ENCODE measurements around the gene VPS45.
A peak's percentile ranks its signal among the peaks of the same experiment; 100 is the strongest.

The VPS45 gene

GRCh38 chr1:150150133-150151021 is 82.8 kb downstream of the VPS45 start:
- H3K4me3 ChIP-seq (replicated peaks; ENCODE audit: low read depth, low read length), result peak overlapping the region; percentile 74
- TF ChIP-seq CTCF (IDR thresholded peaks at IDR 0.05; ENCODE audit: insufficient read depth, low read length, poor library complexity, severe bottlenecking), result no peak
- peaks cover 12% of the 10 kb centered on the region for H3K36me3 ChIP-seq (ENCODE audit: control insufficient read depth, insufficient read depth, low read length)
- H3K27me3 ChIP-seq (replicated peaks; ENCODE audit: control insufficient read depth, insufficient read depth, low read length), result no peaks in the 10 kb centered on the region
- DNase-seq (ENCODE audit: extremely low read depth, insufficient read length), result no peak

GRCh38 chr1:150151291-150152181 is 84.0 kb downstream of the VPS45 start:
- no peak for TF ChIP-seq CTCF (IDR thresholded peaks at IDR 0.05; ENCODE audit: insufficient read depth, low read length, poor library complexity, severe bottlenecking)
- peak; percentile 78 for DNase-seq (ENCODE audit: extremely low read depth, insufficient read length)
- Histone ChIP-seq H3K4me3 (replicated peaks; ENCODE audit: low read depth, low read length) (peak overlapping the region; percentile 74), H3K27me3 (replicated peaks; ENCODE audit: control insufficient read depth, insufficient read depth, low read length) (no peaks in the 10 kb centered on the region), H3K36me3 (ENCODE audit: control insufficient read depth, insufficient read depth, low read length) (peaks cover 14% of the 10 kb centered on the region)

GRCh38 chr1:150152182-150152536 is 84.6 kb downstream of the VPS45 start:
- Histone ChIP-seq H3K36me3 (ENCODE audit: control insufficient read depth, insufficient read depth, low read length) (peaks cover 20% of the 10 kb centered on the region), H3K4me3 (replicated peaks; ENCODE audit: low read depth, low read length) (peak overlapping the region; percentile 74), H3K27me3 (replicated peaks; ENCODE audit: control insufficient read depth, insufficient read depth, low read length) (no peaks in the 10 kb centered on the region)
- no peak for TF ChIP-seq CTCF (IDR thresholded peaks at IDR 0.05; ENCODE audit: insufficient read depth, low read length, poor library complexity, severe bottlenecking)
- DNase-seq (ENCODE audit: extremely low read depth, insufficient read length), result no peak

DNA sequence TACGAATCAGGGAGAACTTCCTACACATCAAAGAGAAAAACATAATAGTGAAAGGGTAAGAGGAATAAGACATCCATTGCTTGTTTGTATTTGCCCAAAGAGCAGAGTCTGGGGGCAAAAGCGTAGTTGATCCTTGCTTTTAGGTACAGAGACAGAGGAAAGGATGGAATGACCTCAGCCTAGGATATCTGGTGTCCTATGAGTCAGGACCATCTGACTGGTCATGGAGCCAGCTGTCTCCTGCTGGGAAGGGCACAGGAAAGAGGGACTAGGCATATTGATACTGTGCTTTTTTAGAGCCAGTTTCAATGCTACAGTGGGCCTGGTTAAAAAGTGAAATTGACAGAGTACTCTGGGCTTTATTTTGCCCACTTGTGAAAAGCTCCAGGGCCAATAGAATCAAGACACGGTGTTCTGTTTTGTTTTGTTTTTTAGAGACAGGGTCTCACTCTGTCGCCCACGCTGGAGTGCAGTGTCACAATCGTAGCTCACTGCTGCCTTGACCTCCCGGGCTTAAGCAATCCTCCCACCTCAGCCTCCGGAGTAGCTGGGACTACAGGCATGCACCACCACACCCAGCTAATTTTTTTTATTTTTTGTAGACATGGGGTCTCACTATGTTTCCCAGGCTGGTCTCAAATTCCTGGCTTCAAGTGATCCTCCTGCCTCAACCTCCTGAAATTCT is 85.3 kb downstream of the VPS45 start:
- DNase-seq (ENCODE audit: extremely low read depth, insufficient read length), result no peak
- Histone ChIP-seq H3K4me3 (replicated peaks; ENCODE audit: low read depth, low read length) (peak overlapping the region; percentile 12), H3K36me3 (ENCODE audit: control insufficient read depth, insufficient read depth, low read length) (peaks cover 27% of the 10 kb centered on the region), H3K27me3 (replicated peaks; ENCODE audit: control insufficient read depth, insufficient read depth, low read length) (no peaks in the 10 kb centered on the region)
- no peak for TF ChIP-seq CTCF (IDR thresholded peaks at IDR 0.05; ENCODE audit: insufficient read depth, low read length, poor library complexity, severe bottlenecking)

- H3K36me3 ChIP-seq (ENCODE audit: control insufficient read depth, insufficient read depth, low read length), result peaks cover 31% of the 10 kb centered on the region
These were observed 86.6 kb downstream of the VPS45 start for GRCh38 chr1:150154143-150154542.

More at GRCh38 chr1:150154143-150154542, 86.6 kb downstream of the VPS45 start:
- no peak for TF ChIP-seq CTCF (IDR thresholded peaks at IDR 0.05; ENCODE audit: insufficient read depth, low read length, poor library complexity, severe bottlenecking)
- no peak overlapping the region for H3K4me3 ChIP-seq (replicated peaks; ENCODE audit: low read depth, low read length)
- H3K27me3 ChIP-seq (replicated peaks; ENCODE audit: control insufficient read depth, insufficient read depth, low read length), result no peaks in the 10 kb centered on the region
- no peak for DNase-seq (ENCODE audit: extremely low read depth, insufficient read length)
